GM18499 (cell line): ENCODE measurements around the gene EPHA3.

Experiments
- ATAC-seq: cut with Tn5 transposase; IDR thresholded peaks from one replicate; pipeline ENCODE4 v1.9.1; 2021; ENCODE audit warnings: moderate number of reproducible peaks; ENCODE audit not compliant: insufficient read depth, unreplicated experiment

Gene EPHA3

DNA sequence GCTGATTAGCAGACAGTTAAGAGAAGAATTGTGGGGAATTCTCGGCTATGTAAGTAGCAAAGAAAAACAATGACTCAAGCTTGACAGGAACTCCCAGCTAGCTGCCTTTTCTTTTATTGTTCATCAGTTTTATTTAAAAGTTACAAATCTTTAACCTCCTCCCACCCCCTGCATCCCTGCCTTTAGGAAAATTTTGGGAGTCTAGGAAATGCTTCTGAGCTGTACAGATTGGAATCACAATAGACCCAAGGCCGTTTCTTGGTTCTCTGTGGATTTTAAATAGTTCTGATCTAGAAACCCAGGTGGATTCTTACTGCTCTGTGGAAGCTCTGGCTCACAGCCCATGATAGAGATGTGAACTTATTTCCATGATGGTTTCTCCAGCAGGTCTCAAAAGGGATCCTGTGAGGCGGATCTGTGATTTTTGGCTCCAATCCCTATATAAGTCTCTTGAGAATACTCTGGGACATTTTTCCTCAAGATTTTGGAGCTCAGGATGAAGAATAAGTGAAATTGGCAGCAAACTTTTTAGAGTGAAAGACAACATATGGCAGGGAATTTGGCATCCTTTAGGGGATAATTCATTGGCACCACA lies 312.3 kb downstream of the EPHA3 start:
- no peak for ATAC-seq

DNA sequence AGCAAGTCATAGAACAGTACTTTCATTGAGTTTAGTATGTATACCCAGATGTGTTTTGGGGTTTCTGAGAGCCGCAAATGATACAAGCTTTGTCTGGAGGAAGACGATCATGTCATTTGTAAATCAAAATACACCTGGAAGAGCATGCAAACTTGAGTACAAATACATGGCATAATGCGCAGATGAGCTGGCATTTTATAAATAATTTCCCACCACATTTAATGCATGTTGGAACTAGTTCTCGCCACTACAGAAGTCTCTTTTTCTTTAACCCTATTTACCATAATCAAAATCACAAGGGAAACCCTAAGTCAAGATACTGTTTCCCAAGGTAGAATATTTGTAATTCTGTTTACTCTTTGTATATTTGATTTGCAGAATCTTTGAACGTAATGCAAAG lies 318.6 kb downstream of the EPHA3 start:
- ATAC-seq: no peak

- ATAC-seq: no peak
Measured at GRCh38 chr3:89434621-89435380, 327.4 kb downstream of the EPHA3 start.

DNA sequence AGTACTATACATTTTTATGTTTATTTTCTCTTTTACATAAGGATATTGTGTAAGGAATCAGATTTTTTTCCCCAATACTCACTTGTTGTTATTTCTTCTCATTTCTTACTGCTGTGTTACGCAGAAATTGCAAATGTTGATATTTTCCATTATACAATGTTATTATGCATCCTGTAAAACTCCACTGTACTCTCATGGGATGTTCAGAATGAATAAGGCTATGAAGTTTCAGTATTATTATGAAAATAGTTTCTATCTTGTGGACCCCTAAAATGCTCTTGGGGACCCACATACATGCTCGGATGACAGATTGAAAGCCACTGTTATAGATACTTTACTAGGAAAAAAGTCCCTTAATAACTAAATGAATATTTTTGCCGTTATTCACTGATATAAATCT lies 329.4 kb downstream of the EPHA3 start:
- ATAC-seq: no peak

DNA sequence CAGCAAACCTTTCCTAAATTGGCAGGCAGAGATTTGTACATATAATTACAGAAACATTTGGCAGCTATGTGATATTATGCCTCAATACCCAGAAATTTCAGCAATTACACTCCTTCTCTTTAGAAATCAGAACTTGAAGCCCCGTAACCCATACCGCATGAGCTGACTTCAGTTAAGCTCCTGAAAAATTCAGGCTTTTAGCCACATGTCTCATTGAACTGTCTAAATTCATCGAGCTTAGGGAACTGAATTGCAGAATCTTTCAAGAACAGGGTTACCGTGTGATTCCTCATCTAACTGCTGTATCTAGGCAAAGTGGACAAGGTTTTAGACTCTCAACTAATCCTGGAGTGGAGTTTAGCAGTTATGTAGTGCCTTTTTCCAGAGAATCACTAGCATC lies 333.0 kb downstream of the EPHA3 start:
- ATAC-seq: no peak

DNA sequence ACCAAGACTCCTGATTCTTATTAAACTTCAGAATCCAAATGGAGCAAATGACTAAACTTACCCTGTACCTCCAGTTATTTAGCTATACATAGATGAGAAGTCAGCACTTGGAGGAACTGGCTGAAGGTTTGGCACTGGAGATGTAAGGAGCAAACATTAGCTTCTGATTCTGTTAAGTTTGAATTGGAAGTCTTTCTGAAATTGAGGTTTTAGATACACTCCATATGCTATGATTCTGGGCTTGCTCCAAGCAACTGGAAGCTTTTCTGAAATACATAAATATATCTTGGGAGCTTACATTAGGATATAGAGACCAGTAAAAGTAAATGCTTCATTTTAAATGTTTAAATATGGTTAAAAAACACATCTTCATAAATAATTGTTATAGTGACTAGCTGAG lies 333.7 kb downstream of the EPHA3 start:
- no peak for ATAC-seq

- no peak for ATAC-seq
Measured at GRCh38 chr3:89446593-89446992, 339.2 kb downstream of the EPHA3 start.

GRCh38 chr3:89447243-89447642 lies 339.8 kb downstream of the EPHA3 start:
- ATAC-seq: no peak

GRCh38 chr3:89449086-89449485 lies 341.7 kb downstream of the EPHA3 start:
- ATAC-seq: no peak

- no peak for ATAC-seq
Measured at GRCh38 chr3:89452066-89452465, 344.6 kb downstream of the EPHA3 start.

GRCh38 chr3:89455240-89455639 lies 347.8 kb downstream of the EPHA3 start:
- ATAC-seq: no peak

- ATAC-seq: no peak
Measured at GRCh38 chr3:89467898-89468363, 360.5 kb downstream of the EPHA3 start.

GRCh38 chr3:89472101-89472500 lies 364.7 kb downstream of the EPHA3 start:
- ATAC-seq: no peak

GRCh38 chr3:89474333-89475130 lies 367.1 kb downstream of the EPHA3 start:
- no peak for ATAC-seq

- no peak for ATAC-seq
Measured at GRCh38 chr3:89488800-89489580, 381.6 kb downstream of the EPHA3 start.

GRCh38 chr3:89490129-89490528 lies 382.7 kb downstream of the EPHA3 start:
- ATAC-seq: no peak

- no peak for ATAC-seq
Measured at GRCh38 chr3:89494734-89495133, 387.3 kb downstream of the EPHA3 start.

GRCh38 chr3:89503891-89504391 lies 396.5 kb downstream of the EPHA3 start:
- ATAC-seq: no peak

DNA sequence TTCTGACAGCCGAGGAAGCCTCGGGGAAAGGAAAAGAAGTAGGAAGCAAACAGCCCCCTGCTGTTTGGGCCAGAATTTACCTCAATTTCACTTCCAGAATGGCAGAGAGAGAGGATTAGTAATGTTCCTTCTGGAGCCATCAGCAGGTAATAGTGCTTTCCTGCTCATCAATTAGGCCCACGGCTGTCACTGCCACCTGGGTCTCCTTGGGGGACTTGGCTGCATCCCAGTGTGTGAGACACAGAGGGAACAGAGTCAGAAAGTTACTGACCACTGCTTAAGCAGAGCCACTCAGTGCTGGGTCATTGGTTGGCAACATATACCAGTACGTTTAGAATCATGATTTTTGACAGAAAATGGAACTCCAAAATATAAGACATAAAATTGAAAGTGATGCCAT lies 397.0 kb downstream of the EPHA3 start:
- ATAC-seq: no peak

- no peak for ATAC-seq
Measured at GRCh38 chr3:89506462-89507103, 399.2 kb downstream of the EPHA3 start.
